Stimulated activated CD4-positive, alpha-beta T cell treated with anti-CD3 and anti-CD28 coated beads, Interleukin-1b, Interleukin-23, amount 100 ng/mL, for 48 hours (primary cell): Measurements from ENCODE around the gene GLTP.
"Not testable (repeated sequence)": the region's sequence is repeated elsewhere in the genome, so short reads cannot be mapped to it uniquely, and the experiment has no call there.

ENCODE experiments used
- DNase-seq: peaks from one replicate; pipeline ENCODE4 v3.0.0-alpha.2; 2020

The GLTP gene, protein sequence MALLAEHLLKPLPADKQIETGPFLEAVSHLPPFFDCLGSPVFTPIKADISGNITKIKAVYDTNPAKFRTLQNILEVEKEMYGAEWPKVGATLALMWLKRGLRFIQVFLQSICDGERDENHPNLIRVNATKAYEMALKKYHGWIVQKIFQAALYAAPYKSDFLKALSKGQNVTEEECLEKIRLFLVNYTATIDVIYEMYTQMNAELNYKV

DNA sequence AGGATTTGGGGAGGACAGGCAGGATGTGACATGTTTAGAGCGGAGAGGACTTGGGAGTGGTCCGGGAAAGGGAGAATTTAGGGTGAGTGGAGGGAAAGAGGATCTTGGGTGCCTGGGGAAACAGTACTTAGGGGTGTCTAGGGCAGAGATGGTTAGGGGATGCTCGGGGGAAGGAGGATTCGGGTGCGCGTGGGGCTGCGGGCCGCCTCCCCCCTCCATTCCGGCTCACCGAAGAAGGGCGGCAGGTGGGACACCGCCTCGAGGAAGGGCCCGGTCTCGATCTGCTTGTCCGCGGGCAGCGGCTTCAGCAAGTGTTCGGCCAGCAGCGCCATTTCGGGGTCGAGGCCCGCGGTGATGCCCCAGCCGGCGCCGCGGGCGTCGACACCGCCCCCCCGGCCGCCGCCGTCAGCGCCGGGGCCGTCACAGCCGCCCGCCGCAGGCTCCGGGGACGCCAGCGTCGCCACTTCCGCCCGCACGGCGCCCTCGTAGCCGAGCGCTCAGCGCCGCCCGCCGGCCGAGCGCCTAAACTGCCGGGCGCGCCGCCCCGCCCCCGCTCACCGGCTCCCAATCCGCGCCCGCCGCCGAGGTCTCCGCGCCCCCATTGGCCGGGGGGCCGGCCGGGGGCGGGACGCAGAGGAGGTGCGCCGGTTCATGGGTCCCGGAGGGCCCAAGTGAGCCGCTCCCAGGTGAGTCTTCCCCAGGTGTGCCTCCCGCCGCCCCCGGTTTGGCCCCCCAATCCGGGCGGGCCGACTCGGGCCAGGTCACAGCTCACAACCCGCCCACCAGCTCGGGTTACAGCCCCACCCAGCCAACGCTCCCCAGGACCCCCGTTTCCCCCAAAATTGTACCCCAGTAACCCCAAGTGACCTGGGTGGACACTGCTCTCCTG lies at the start of gene GLTP:
Gene GLTP (minus strand): TSS at position 499 of the 889 bp plus-strand sequence. CDS start 167 bp downstream, at position 332.
- DNase-seq, result peak; percentile 85

DNA sequence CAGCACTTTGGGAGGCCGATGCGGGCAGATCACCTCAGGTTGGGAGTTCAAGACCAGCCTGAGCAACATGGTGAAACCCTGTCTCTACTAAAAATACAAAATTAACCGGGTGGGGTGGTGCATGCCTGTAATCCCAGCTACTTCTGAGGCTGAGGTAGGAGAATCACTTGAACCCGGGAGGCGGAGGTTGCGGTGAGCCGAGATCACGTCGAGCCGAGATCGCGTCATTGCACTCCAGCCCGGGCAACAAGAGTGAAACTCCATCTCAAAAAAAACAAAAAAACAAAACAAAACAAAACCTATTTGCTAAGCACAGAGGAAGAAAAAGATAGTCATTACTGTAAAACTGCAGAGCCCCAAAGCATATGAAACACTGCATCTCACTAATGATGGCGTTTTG lies 49.0 kb upstream of the GLTP start:
- DNase-seq, result not testable (repeated sequence)

DNA sequence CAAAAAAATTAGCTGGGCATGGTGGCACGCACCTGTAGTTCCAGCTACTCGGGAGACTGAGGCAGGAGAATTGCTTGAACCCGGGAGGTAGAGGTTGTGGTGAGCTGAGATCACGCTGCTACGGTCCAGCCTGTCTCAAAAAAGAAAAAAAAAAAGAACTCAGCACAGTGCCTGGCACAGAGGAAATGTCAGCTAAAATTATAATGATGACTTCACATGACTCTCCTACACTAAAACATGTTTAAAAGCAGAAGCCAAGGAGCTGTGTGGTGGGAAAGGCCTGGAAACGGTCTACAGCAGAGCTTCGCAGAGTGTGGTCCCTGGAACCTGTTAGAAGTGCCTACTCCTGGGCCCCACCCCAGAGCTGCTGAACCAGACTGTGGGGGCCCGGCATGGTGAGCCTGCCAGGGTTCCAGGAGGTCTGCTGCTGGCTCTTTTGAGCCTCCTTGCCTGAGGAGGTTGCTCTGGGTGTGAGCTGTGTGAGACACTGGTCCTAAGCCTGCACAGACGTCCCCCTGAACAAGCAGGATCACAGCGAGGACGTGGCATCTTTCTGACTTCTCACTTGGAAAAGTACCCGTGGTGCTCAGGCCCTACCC lies 47.8 kb upstream of the GLTP start:
- no peak for DNase-seq

DNA sequence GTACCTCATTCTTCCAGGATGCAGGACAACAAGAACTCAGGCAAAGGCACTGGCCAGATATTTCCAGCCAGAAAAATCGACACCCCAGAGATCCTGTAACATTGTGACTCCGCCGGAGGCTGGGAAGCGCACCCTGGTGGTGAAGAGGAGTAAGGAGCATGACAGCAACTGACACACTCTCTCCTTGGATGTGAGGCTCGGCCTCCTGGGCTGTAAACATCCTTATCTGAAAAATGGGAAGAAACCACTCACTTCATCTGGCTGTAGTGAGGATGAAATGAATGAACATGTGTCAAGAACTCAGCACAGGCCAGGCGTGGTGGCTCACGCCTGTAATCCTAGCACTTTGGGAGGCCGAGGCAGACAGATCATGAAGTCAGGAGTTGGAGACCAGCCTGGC lies 47.3 kb upstream of the GLTP start:
- DNase-seq, result peak; percentile 30

DNA sequence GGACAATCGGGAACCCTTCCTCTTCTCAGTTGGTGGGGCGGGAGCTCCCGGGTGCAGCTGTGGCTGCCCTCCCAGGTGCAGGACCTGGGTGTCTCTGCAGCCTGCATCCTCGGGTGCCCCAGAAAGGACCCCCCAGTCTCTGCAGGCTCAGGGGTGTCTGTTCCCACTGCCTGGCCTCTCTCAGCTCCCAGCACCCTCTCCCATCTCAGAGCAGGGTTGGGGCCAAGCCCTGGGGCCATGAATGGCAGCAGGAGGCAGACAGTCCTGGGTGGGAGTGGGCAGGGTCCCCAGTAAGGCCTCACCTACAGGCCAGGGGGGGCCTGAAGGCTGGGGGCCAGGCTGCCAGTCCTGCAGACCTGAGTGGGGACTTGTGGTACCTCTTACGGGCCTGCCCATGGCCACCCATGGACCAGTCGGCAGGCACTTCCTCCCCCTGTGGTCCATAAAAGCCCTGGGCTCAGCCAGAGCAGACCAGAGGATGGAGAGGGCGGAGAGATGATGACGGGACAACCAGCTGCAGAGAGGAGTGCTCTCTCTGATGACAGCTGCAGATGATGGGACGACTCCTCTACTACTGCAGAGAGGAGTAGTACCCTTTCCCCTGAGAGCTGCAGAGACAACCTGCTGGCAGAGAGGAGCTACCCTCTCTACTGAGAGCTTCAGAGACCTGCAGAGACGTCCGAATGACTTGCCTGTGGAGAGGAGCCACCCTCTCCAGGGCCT lies 46.3 kb upstream of the GLTP start:
- DNase-seq, result no peak

DNA sequence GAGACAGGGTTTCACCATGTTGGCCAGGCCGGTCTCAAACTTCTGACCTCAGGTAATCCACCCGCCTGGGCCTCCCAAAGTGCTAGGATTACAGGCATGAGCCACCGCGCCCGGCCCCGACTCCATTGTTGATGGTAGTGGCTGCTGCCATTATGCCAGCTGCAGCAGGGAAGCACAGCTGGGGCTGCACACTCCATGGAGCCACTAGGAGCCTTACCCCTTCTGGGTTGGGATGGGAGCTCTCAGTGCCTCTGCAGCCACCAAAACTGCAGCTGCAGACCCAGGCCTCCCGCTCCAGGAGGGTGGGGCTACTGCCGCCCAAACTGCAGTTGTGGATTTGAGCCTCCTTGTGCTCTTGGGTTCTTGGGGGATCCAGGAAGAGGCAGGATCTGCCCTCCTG lies 45.7 kb upstream of the GLTP start:
- no peak for DNase-seq

DNA sequence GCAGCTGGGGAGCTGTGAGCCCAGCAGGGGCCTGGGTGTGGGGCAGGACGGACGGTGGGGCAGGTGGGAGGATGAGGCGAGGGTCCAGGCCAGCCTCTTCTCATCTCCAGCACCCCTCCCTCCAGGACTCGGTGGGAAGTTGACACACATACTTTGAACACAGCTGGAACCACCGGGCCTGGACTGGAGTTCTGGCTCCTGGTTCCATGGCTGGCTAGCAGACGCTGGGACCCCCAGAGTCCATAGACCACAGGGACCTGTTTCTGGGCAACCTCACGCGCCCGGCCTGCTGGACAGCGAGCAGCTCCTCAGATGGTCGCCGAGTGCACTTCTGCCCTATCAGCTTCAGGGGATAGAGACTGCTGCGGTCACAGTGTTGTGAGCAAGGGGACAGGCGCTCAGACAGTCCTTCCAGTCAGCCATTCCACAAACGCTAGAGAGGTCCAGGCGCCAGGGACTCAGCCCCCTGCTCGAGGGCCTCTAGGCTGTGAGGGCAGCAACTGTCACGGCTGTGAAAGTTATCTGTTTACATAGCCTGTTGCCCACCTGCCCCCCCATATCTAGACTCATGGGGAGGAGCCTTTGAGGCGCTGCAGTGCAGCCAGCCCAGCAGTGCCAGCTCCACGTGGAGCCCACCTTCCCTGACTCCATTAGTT lies 45.0 kb upstream of the GLTP start:
- no peak for DNase-seq

DNA sequence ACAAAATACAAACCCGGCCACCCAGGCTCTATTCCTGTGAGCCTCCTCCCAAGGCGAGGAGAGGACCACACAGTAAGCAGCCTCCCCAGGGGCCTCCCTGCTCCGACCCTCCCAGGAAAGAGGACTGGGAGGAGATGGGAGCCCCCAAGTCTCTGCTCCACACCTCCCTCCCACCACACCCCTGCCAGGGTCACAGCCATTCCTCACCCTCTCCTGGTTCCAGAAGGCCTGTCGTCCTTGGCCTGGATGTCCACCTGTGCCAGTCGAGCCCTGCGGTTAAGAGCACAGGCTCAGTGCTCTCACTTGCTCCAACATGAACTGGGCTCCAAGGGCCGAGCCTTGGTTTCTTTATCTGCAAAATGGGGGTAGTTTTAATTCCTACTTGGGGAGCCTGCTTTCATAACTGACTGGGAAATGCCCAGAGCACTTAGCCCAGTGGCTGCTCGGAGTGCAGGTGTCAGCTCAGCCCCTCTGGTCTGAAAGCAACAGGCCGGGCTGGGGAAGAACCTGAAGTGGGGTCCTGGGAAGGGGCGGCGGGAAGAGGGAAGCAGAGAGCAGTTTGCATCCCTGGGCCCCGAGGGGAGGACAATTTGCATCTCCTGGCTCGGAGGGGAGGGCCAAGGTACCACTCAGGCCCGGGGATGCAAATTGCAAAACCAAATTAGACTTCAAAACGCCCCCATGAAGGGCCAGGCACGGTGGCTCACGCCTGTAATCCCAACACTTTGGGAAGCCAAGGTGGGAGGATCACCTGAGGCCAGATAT lies 43.3 kb upstream of the GLTP start:
- DNase-seq, result no peak

DNA sequence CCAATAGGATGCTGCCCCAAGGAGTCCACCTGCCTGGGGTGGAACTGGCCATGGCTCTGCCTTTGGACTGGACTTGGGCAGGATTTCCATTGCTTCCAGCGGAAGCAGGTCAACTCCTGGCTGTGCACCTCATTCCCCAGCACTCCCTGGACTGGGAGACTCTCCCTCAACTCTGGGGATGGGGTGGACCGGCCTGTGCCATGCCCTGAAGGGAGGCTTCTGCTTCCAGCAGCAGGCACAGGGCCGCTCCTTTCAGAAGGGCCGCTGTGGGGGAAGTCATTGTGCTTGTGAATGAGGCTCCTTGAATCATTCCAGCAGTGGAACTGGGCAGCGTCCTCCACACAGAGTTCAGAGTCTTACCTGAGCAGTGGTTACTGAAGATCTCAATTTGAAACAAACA lies 42.7 kb upstream of the GLTP start:
- DNase-seq, result no peak

DNA sequence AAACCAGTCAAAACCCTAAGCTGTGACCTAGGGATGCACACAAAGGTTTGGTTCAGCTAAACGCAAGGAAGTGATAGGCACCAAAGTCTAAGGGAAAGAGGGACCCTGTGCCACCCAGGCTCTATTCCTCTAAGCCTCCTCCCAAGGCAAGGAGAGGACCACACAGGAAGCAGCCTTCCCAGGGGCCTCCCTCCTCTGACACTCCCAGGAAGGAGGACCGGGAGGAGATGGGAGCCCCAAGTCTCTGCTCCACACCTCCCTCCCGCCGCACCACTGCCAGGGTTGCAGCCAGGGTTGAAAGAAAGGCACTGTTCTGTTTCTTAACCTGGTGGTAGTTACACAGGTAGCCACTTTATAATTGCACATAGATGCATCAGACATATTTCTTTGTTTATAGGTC lies 41.6 kb upstream of the GLTP start:
- no peak for DNase-seq

DNA sequence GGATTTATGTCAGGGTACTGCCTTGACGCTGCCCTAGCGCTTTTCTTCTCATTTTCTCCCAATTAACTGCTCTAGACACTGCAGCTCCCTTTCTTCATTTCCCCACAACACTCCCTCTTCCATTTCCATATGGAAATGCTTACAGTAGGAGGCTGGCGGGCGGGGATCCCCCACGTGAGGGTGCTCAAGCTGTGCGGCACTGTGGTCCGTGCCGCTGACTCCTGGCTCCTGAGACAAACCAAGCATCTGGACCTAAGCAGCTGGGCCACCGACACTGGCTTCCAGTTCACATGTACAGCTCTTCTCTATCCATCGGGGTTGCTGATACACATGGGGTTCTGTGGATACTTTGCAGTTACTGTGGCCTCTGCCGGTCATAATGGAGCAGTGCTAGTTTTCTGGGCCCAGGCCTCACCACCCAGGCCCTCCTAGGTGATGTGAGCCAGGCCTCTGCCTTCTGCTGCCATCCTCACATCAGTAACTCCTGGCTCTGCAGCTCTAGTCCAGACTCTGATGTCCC lies 40.0 kb upstream of the GLTP start:
- DNase-seq, result no peak

DNA sequence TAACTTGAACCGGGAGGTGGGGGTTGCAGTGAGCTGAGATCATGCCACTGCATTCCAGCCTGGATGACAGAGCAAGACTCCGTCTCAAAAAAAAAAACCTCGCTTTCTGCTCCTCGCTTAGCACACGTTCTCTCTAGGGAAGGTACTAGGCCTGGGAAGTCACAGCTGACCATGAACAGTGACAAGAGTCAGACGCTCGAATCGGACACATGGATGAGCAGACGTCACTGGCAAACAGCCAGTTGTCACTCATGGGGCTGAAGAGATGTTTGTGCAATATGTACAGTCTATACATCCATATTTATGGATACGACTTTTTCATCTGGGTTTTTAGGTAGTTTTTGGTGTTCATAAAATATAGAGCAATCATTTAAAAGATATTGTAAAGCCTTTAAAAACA lies 39.1 kb upstream of the GLTP start:
- DNase-seq, result no peak

DNA sequence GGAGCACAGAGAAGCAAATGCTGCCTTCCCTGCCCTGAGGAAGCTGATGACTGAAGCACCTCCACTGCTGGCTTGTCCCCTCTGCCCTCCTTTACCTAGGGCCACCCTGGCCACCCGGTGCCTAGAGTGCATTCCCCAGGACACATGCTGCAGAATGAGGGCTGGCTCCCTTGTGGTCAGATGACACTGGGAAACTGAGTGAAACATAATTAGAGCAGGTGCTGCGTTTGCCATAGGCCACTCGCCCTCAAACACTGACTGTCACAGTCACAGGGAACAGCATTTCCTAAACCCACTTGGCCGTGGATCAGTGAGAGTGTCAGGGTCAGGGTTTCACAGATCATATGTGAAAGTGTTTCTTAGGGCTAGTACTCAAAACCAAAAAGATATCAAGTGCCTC lies 35.7 kb upstream of the GLTP start:
- no peak for DNase-seq

DNA sequence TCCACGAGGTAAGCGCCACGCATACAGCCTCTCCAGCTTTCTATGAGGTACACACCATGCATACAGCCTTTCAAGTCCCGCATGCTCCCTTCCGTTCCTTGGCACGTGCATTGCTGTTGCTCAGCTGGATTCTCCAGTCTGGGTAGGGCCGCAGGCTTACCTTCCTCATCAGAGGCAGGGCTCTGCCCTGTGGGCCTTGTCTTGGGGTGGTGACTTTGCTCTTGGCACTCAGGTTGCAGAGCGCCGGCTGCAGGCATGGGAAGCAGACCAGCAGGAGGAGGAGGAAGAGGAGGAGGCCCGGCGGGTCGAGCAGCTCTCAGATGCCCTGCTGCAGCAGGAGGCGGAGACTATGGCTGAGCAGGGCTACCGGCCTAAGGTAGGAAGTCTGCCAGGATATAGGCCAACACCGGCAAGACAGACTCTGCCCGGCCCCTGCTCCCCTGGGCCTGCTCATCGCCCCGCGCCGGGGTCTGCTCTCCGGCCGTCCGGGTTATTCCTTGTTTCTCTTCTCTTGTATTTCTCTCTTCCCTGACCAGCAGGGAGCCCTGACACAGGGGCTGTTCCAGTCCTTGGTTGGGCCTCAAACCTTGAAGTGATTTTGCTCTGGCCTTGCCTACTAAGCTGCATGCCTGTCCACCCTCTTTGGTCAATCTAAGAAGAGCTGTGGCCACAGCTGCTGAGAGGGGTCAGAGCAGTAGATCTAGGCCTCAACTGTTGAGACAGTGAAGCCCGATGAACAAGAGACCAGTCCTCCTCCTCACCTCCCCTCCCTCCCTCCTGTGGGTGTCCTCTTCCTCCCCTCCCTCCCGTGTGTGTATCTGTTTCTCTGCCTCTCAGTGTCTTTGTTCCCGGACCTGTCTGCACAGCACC lies 35.1 kb upstream of the GLTP start:
- no peak for DNase-seq

DNA sequence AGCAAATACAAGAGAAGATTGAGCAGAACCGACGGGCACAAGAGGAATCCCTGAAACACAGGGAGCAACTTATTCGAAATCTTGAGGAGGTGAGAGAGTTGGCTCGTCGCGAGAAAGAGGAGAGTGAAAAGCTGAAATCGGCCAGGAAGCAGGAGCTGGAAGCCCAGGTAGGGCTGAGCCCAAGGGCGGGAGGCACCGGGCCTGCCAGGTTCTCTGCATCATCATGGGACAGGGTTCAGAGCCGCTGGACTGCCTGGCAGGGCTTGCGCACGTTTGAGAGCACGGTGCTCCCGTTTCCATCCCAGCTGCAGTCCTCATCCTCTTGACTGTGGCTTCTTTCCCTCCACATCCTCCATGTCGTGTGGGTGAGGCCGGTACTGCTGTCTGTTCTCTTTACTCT lies 34.1 kb upstream of the GLTP start:
- DNase-seq, result no peak

DNA sequence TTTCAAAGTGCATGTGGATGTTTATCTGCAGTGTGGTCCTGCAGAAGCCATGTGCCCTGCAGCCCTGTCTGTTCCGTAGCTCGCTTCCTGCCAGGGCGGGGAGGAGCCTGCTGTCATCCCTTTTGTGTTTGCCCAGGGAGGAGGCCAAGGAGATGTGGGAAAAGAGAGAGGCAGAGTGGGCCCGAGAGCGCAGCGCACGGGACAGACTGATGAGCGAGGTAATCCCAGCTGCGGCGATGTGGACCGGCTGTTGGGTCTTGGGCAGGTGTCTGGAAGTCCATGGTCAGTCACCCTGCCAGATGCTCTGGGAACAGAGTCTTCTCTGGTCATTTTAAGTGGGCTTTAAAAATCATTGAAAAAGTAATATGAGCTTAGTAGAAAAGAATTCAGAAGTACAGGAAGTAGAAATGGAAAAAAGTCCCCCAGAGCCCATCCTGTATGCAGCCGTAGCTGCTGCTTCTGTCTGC lies 32.5 kb upstream of the GLTP start:
- DNase-seq, result no peak

DNA sequence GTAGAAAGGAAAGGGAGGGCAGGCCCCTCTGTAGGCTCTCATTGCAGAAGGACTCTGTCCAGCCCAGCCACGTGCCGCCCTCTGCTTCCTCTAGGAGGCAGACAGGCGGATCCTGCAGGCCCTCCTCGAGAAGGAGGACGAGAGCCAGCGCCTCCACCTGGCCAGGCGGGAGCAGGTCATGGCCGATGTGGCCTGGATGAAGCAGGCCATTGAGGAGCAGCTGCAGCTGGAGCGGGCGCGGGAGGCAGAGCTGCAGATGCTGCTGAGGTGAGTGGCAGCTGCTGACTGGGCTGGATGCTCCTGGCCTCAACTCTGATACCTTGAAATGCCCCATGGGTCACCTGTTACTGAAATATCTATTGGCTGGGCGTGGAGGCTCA lies 30.6 kb upstream of the GLTP start:
- peak; percentile 46 for DNase-seq

DNA sequence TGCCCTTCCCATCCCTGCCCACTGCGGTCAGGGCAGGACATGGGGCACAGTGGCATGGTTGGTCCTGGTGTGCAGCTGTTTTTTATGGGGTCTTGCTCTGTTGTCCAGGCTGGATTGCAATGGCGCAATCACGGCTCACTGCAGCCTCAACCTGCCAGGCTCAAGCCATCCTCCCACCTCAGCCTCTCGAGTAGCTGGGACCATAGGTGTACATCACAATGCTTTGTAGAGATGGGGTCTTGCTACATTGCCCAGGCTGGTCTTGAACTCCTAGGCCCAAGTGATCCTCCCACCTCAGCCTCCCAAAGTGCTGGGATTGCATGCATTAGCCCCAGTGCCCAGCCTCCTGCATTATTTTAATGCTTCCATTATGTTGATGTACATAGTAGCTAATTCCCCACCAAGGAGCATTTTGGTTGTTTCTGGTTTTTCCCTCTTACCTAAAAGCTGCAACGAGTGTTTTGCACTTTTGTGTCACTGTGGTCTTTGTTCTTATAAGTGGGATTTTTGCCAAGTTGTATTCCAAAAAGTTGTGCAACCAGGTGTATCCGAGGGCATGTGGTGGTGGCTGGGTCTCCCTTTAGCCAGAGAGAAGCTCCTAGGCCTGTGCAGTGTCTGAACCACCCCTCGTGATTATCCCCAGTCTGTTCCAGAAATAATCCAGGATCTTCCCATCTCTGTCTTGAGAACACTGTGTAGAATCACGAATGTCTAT lies 30.1 kb upstream of the GLTP start:
- no peak for DNase-seq

DNA sequence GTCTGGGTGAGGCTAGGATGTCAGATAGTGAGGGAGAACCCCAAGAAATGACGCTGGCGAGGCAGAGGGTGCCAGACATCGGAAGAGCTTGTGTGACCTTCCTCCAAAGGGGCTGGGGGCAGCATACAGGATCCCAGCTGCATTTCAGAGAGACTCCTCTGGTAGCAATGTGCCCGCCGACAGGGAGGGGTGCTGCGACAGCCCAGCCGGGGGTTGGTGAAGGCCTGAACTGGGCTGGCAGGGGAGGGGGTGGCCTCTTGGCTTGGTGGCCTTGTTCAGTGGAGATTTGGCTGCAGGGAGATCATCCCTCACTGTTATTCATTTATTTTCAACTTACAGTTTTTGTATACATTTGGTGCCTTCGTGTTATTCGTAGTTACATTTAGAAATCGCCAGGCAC lies 25.0 kb upstream of the GLTP start:
- no peak for DNase-seq

DNA sequence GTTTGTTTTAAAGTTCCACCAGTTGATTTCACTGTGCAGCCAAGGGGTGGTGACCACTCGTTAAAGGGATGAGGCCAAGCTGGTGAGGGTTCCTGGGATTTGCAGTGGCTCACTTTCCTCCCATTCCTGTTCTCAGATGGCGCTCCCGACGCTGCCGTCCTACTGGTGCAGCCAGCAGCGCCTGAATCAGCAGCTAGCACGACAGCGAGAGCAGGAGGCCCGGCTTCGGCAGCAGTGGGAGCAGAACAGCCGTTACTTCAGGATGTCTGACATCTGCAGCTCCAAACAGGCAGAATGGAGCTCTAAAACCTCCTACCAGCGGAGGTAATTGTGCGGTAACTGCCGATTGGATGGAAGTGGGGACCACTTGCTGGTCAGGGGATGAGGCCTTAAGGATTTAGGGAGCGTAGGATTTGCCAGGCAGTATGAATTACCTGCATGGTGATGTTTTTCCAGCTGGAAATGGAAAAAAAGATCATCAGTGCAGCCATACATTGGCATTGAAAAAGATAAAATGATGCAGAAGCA lies 22.6 kb upstream of the GLTP start:
- no peak for DNase-seq
